Stimulated activated CD4-positive, alpha-beta T cell treated with anti-CD3 and anti-CD28 coated beads, Interleukin-2, amount 100 ng/mL, for 48 hours (primary cell): Measurements from ENCODE around the gene PTPRK.
A peak's percentile ranks its signal among the peaks of the same experiment; 100 is the strongest.

Source experiments
- DNase-seq, 2 donors: peaks; one replicate each; pipeline ENCODE4 v3.0.0-alpha.2; 2020

The PTPRK gene

GRCh38 chr6:128280066-128280465 is 240.3 kb downstream of the PTPRK start:
- DNase-seq: no peak

GRCh38 chr6:128278836-128279235 is 241.6 kb downstream of the PTPRK start:
- DNase-seq: no peak

GRCh38 chr6:128277379-128277778 is 243.0 kb downstream of the PTPRK start:
- DNase-seq: no peak

GRCh38 chr6:128276311-128276710 is 244.1 kb downstream of the PTPRK start:
- DNase-seq: no peak

- DNase-seq: no peak
Measured at GRCh38 chr6:128275681-128276080, 244.7 kb downstream of the PTPRK start.

GRCh38 chr6:128275030-128275429 is 245.4 kb downstream of the PTPRK start:
- DNase-seq: no peak

GRCh38 chr6:128271527-128271926 is 248.9 kb downstream of the PTPRK start:
- no peak for DNase-seq

- no peak for DNase-seq
Measured at GRCh38 chr6:128271011-128271410, 249.4 kb downstream of the PTPRK start.

- DNase-seq: no peak
Measured at GRCh38 chr6:128266946-128267345, 253.5 kb downstream of the PTPRK start.

- DNase-seq: no peak
Measured at GRCh38 chr6:128265706-128266105, 254.7 kb downstream of the PTPRK start.

GRCh38 chr6:128259730-128260685 is 260.4 kb downstream of the PTPRK start:
- no peak for DNase-seq

GRCh38 chr6:128259029-128259724 is 261.2 kb downstream of the PTPRK start:
- DNase-seq: no peak

GRCh38 chr6:128256095-128256494 is 264.3 kb downstream of the PTPRK start:
- DNase-seq: no peak

GRCh38 chr6:128252341-128253176 is 267.8 kb downstream of the PTPRK start:
- peak in 1 of 2 donors; percentile 5 for DNase-seq

- no peak for DNase-seq
Measured at GRCh38 chr6:128251445-128252340, 268.7 kb downstream of the PTPRK start.

- no peak for DNase-seq
Measured at GRCh38 chr6:128250370-128251070, 269.9 kb downstream of the PTPRK start.

- DNase-seq: no peak
Measured at GRCh38 chr6:128249429-128249828, 271.0 kb downstream of the PTPRK start.

GRCh38 chr6:128246472-128247260 is 273.7 kb downstream of the PTPRK start:
- no peak for DNase-seq

- DNase-seq: no peak
Measured at GRCh38 chr6:128244751-128245405, 275.5 kb downstream of the PTPRK start.
